HG03558 (cell line): ENCODE data around the gene CAMSAP3.

Experiments
- ATAC-seq: cut with Tn5 transposase; IDR thresholded peaks from one replicate; pipeline ENCODE4 v1.9.1; 2021; ENCODE audit warnings: moderate number of reproducible peaks; ENCODE audit not compliant: unreplicated experiment; ENCODE audit errors: extremely low read depth

The CAMSAP3 gene

GRCh38 chr19:7607874-7608560 is 12.4 kb downstream of the CAMSAP3 start:
- no peak for ATAC-seq

- no peak for ATAC-seq
Measured at GRCh38 chr19:7610491-7611240, 15.0 kb downstream of the CAMSAP3 start.

DNA sequence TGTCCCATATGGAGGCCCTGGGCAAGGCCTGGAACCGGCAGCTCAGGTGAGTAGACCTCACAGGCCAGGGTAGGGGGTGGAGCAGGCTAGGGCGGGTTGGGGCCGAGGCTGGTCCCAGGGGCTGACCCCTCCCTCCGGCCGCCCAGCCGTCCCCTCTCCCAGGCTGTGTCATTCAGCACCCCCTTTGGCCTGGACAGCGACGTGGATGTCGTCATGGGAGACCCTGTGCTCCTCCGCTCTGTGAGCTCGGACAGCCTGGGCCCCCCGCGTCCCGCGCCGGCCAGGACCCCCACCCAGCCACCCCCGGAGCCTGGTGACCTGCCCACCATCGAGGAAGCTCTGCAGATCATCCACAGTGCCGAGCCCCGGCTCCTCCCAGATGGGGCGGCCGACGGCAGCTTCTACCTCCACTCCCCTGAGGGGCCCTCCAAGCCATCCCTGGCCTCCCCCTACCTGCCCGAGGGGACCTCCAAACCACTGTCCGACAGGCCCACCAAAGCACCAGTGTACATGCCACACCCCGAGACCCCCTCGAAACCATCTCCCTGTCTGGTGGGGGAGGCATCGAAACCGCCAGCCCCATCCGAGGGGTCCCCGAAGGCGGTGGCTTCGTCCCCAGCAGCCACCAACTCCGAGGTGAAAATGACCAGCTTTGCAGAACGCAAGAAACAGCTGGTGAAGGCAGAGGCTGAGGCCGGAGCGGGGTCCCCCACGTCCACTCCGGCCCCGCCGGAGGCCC is 16.0 kb downstream of the CAMSAP3 start:
- no peak for ATAC-seq

GRCh38 chr19:7612282-7613274 is 16.9 kb downstream of the CAMSAP3 start:
- ATAC-seq, result no peak

DNA sequence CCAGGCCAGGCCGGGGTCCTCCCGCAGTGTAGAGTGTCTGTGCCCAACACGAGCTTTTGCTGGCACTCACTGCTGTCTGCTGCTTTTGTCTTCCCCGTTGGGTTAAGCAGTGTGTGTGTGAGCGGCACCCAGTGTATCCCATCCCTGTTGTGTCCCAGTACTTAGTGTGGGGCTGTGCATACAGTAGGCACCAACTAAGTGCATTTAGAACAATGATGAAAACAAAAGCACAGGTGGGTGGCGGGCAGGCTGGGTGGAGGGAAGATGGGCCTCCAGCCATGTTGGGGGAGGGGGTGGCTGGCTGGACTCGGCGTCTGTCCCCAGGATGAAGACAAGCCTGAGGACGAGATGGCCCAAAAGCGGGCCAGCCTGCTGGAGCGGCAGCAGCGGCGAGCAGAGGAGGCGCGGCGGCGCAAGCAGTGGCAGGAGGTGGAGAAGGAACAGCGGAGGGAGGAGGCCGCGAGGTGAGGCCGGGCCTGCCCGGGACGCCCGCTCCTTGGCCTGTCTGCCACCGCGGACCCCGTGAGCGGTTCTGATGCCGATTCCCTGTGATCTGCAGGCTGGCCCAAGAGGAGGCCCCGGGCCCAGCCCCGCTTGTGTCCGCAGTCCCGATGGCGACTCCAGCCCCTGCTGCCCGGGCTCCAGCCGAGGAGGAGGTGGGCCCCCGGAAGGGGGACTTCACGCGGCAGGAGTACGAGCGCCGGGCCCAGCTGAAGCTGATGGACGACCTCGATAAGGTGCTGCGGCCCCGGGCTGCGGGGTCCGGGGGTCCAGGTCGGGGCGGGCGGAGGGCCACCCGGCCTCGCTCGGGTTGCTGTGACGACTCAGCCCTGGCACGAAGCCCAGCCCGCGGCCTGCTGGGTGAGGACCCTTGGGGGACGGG is 19.4 kb downstream of the CAMSAP3 start:
- ATAC-seq, result no peak

DNA sequence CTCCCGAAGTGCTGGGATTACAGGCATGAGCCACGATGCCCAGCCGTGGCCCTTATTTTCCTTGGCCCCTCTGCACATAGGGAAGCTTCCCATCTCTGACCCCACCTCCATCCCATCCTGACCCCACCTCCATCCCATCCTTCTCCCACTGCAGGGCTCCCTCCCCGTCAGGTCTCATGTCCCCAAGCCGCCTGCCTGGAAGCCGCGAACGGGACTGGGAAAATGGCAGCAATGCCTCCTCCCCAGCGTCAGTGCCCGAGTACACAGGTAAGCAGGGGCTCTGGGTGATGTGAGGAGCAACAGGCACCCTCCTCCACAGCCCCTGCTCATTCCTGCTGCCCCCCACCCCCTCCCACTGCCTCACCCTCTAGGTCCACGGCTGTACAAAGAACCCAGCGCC is 21.5 kb downstream of the CAMSAP3 start:
- no peak for ATAC-seq

GRCh38 chr19:7617735-7618134 is 22.1 kb downstream of the CAMSAP3 start:
- ATAC-seq, result no peak

DNA sequence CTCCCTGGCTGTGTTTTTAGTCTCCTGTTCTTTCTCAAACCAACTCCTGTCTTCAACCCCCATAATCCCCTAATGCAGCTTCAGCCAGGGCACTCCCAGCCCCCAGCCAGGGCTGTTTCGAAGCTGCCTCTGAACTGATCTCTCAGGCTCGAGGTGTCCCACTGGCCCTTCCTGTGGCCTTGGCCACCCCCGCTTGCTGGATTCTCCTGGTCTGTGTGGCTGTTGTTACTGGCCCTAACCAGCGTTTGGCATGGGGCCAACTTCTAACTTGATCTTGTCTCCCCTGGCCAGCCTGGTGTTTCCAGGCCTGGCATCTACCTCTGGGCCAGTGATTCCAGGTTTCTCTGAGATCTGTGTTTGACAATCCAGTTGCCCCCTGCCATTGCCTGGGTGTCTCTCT is 22.7 kb downstream of the CAMSAP3 start:
- no peak for ATAC-seq

GRCh38 chr19:7618771-7619510 is 23.3 kb downstream of the CAMSAP3 start:
- ATAC-seq, result no peak

GRCh38 chr19:7619671-7620441 is 24.2 kb downstream of the CAMSAP3 start:
- ATAC-seq, result no peak

- ATAC-seq, result no peak
Measured at GRCh38 chr19:7620442-7621412, 25.1 kb downstream of the CAMSAP3 start.

DNA sequence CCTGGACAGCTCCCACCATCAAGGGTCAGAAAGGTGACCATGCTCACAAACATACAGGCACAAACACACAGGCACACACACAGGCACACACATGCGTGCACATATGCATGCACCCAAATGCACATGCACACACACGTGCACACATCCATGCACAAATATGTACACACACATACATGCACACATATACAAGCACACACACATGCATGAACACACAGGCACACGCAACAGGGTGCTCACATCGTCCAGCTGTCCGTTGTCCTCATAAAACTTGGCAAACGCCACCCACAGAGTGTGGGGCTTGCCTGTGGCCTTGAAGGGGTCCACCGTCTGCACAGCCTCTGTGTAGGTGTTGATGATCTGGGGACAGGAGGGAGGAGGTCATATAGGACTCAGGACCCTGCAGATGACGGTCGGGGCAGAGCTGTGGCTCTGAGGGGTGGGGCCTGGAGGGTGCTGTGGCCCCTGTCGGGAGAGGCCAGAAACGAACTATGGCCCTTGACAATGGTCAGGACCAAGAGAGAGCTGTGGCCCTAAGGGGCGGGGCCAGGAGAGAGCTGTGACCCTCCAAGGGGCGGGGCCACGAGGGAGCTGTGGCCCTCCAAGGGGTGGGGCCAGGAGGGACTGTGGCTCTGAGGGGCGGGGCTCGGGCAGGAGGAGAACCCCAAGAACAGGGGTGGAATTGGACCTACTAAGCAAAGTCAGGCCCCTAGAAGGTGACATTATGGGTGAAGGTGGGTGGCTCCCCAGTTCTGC is 27.4 kb downstream of the CAMSAP3 start:
- no peak for ATAC-seq

- no peak for ATAC-seq
Measured at GRCh38 chr19:7623725-7624603, 28.3 kb downstream of the CAMSAP3 start.

GRCh38 chr19:7624810-7625209 is 29.1 kb downstream of the CAMSAP3 start:
- no peak for ATAC-seq
